Smooth muscle cell (in vitro differentiated cells): ENCODE data around the gene TMEM119. TPM values are rescaled to one million over a fixed set of nuclear protein-coding genes. Genes with fewer than 3 reads are reported as not detected.

Experiments used
- DNase-seq: peaks from one replicate; lab custom pipeline; 2025; ENCODE audit not compliant: unreplicated experiment; lab: John Stamatoyannopoulos, UW
- H2AFZ ChIP-seq: fragments of 200-600 bp; sonication (generic); 2 replicates; pipeline ENCODE4 v1.6.0; 2016; ENCODE audit warnings: antibody characterized with exemption, low read depth, mild to moderate bottlenecking
- H3F3A ChIP-seq: fragments of 200-600 bp; sonication (generic); 2 replicates; pipeline ENCODE4 v1.6.0; 2017; ENCODE audit warnings: antibody characterized with exemption, low read depth
- H3K27ac ChIP-seq: fragments of 200-600 bp; sonication (generic); 2 replicates; pipeline ENCODE4 v1.5.1; 2016; ENCODE audit warnings: low read depth, mild to moderate bottlenecking
- H3K27me3 ChIP-seq: fragments of 200-600 bp; sonication (generic); 2 replicates; pipeline ENCODE4 v1.6.1; 2016; ENCODE audit warnings: low read depth, mild to moderate bottlenecking
- H3K36me3 ChIP-seq: fragments of 200-600 bp; sonication (generic); 2 replicates; pipeline ENCODE4 v1.5.1; 2016; ENCODE audit warnings: low read depth
- H3K4me1 ChIP-seq: fragments of 200-600 bp; sonication (generic); 2 replicates; pipeline ENCODE4 v1.5.1; 2016; ENCODE audit warnings: low read depth
- H3K4me2 ChIP-seq: fragments of 200-600 bp; sonication (generic); 2 replicates; pipeline ENCODE4 v1.6.0; 2016; ENCODE audit warnings: mild to moderate bottlenecking
- H3K4me3 ChIP-seq: fragments of 200-600 bp; sonication (generic); 2 replicates; pipeline ENCODE4 v1.5.1; 2016; ENCODE audit warnings: mild to moderate bottlenecking
- H3K79me2 ChIP-seq: fragments of 200-600 bp; sonication (generic); 2 replicates; pipeline ENCODE4 v1.6.0; 2016; ENCODE audit warnings: low read depth, mild to moderate bottlenecking
- H3K9ac ChIP-seq: fragments of 200-600 bp; sonication (generic); 2 replicates; pipeline ENCODE4 v1.6.0; 2016; ENCODE audit warnings: low read depth
- H3K9me3 ChIP-seq: fragments of 200-600 bp; sonication (generic); replicated peaks from 2 replicates; pipeline ENCODE4 v1.5.1; 2016; ENCODE audit warnings: low read depth
- H4K20me1 ChIP-seq: fragments of 200-600 bp; sonication (generic); 2 replicates; pipeline ENCODE4 v1.6.0; 2016; ENCODE audit warnings: low read depth
- WGBS: methylation state at CpG from one replicate; pipeline ENCODE4 v1.1.7; 2016; ENCODE audit warnings: low lambda C conversion rate; 5-methylcytosine and 5-hydroxymethylcytosine counted together
- polyA plus RNA-seq: library from polyadenylated mRNA; unstranded; fragments of >200 nt; fragmentation: Nextera tagmentation; extraction: Ambion mirVana; gene quantifications from 2 replicates; pipeline ENCODE4 v1.2.1, GENCODE V29; 2016
- total RNA-seq: library from RNA; depleted of rRNA; stranded (reverse); fragments of >200 nt; gene quantifications from 2 replicates; pipeline ENCODE4 v1.2.3, GENCODE V29; 2014
- TF ChIP-seq, protein P1 (sequence below): fragments of 200-600 bp; sonication (generic); IDR thresholded peaks from 2 replicates; pipeline ENCODE4 v1.5.1; 2017; ENCODE audit warnings: borderline replicate concordance, mild to moderate bottlenecking, antibody characterized with exemption; ENCODE audit not compliant: insufficient read depth, poor library complexity, severe bottlenecking

Gene TMEM119
- total and polyA plus RNA-seq, 2 experiments from 2014 or later = 40.9 to 103 TPM

DNA sequence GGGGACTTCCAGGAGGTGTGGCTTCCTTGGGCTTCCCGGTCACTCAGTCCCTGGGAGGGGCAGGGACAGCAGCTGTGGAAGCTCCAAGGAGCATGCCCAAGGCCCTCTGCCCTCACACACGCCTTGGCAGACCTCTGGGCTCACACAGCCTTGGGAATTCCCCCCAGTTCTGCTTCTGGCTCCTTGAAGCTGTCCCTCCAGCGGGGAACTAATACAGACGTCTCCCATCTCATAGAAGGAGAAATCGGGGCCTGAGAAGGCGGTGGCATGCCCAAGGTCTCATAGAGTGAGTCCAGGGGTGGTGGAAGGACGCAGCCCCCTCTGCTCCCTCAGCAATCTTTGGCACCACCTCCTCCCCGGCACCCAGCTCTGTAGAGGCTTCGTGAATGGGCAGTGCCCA, 15.7 kb upstream of the TMEM119 start:
- no peak overlapping the region for H3K4me2 ChIP-seq
- H3K79me2 ChIP-seq = no peaks in the 10 kb centered on the region
- peak; percentile 15 for DNase-seq
- no peaks in the 10 kb centered on the region for H4K20me1 ChIP-seq
- no peaks in the 10 kb centered on the region for H3K9me3 ChIP-seq
- TF ChIP-seq, protein P1, sequence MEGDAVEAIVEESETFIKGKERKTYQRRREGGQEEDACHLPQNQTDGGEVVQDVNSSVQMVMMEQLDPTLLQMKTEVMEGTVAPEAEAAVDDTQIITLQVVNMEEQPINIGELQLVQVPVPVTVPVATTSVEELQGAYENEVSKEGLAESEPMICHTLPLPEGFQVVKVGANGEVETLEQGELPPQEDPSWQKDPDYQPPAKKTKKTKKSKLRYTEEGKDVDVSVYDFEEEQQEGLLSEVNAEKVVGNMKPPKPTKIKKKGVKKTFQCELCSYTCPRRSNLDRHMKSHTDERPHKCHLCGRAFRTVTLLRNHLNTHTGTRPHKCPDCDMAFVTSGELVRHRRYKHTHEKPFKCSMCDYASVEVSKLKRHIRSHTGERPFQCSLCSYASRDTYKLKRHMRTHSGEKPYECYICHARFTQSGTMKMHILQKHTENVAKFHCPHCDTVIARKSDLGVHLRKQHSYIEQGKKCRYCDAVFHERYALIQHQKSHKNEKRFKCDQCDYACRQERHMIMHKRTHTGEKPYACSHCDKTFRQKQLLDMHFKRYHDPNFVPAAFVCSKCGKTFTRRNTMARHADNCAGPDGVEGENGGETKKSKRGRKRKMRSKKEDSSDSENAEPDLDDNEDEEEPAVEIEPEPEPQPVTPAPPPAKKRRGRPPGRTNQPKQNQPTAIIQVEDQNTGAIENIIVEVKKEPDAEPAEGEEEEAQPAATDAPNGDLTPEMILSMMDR = no peak
- H3K4me3 ChIP-seq = no peak overlapping the region
- peak overlapping the region; percentile 0 for H2AFZ ChIP-seq
- 70% methylated on average over 9 of the region's 9 CpGs for WGBS
- H3K4me1 ChIP-seq = no peaks in the 10 kb centered on the region
- H3K9ac ChIP-seq = no peak overlapping the region
- no peaks in the 10 kb centered on the region for H3K27me3 ChIP-seq
- no peaks in the 10 kb centered on the region for H3K36me3 ChIP-seq
- no peak overlapping the region for H3K27ac ChIP-seq
- H3F3A ChIP-seq = peaks cover 7% of the 10 kb centered on the region

DNA sequence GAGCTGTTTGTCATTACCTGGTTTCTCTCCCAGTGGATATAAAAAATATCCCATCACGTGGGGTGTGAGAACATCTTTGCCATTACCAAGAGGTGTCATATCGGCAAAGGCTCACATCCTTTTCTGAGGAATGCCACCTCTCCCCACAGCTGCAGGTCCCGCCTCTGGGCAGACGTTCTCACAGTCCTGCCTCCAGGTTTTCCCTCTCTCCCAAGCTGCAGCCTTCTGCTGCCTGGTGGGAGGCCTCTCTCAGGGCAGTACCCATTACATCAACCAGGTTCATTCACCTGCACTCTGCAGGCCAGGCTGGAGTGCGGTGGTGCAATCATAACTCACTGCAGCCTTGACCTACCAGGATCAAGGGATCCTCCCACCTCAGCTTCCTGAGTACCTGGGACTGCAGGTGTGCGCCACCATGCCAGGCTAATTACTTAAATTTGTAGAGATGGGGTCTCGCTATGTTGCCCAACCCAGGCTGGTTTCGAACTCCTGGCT, 15.0 kb upstream of the TMEM119 start:
- peak overlapping the region; percentile 64 for H3K27ac ChIP-seq
- 76% methylated on average over 8 of the region's 8 CpGs for WGBS
- no peak overlapping the region for H2AFZ ChIP-seq

DNA sequence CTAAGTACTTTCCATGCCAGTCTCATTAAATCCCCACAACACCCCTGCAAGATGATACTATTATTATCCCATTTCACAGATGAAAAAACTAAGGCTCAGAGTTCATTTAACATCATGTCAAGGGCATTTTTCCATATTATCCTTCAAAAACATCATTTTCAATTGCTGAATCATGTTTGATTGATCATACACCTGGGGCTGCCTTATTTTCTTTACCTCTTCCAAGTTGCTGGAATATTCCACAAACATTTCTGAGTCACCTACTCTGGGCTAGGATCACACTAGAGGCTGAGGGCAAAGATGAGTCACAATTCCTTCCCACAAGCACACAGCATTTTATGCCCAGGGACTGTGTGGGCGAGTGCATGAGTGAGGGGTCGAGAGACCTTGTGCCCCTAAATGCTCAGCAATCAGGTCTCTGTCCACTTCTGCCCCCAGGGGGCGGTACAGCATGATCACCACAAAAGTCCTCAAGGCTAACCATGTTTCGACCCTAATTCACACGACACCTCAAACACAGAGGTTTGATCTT, 14.1 kb upstream of the TMEM119 start:
- no peak overlapping the region for H3K9ac ChIP-seq
- no peaks in the 10 kb centered on the region for H3K27me3 ChIP-seq
- H3K4me1 ChIP-seq = no peaks in the 10 kb centered on the region
- TF ChIP-seq, protein P1 = peak; percentile 56
- no peak for DNase-seq
- no peaks in the 10 kb centered on the region for H3K79me2 ChIP-seq
- H3K36me3 ChIP-seq = no peaks in the 10 kb centered on the region
- WGBS = 26% methylated on average over 5 of the region's 5 CpGs
- no peak overlapping the region for H2AFZ ChIP-seq
- H3F3A ChIP-seq = peaks cover 7% of the 10 kb centered on the region
- no peak overlapping the region for H3K4me3 ChIP-seq
- peak overlapping the region; percentile 64 for H3K27ac ChIP-seq
- H4K20me1 ChIP-seq = no peaks in the 10 kb centered on the region
- no peaks in the 10 kb centered on the region for H3K9me3 ChIP-seq
- peak overlapping the region; percentile 46 for H3K4me2 ChIP-seq

More for the DNA sequence above, 15.0 kb upstream of the TMEM119 start:
- Histone ChIP-seq H3K36me3 (no peaks in the 10 kb centered on the region), H3K4me3 (no peak overlapping the region), H3K79me2 (no peaks in the 10 kb centered on the region), H3K9me3 (no peaks in the 10 kb centered on the region), H3K27me3 (no peaks in the 10 kb centered on the region), H4K20me1 (no peaks in the 10 kb centered on the region), H3F3A (peaks cover 7% of the 10 kb centered on the region), H3K9ac (no peak overlapping the region), H3K4me1 (no peaks in the 10 kb centered on the region), H3K4me2 (no peak overlapping the region)
- TF ChIP-seq, protein P1 = no peak
- DNase-seq = no peak

DNA sequence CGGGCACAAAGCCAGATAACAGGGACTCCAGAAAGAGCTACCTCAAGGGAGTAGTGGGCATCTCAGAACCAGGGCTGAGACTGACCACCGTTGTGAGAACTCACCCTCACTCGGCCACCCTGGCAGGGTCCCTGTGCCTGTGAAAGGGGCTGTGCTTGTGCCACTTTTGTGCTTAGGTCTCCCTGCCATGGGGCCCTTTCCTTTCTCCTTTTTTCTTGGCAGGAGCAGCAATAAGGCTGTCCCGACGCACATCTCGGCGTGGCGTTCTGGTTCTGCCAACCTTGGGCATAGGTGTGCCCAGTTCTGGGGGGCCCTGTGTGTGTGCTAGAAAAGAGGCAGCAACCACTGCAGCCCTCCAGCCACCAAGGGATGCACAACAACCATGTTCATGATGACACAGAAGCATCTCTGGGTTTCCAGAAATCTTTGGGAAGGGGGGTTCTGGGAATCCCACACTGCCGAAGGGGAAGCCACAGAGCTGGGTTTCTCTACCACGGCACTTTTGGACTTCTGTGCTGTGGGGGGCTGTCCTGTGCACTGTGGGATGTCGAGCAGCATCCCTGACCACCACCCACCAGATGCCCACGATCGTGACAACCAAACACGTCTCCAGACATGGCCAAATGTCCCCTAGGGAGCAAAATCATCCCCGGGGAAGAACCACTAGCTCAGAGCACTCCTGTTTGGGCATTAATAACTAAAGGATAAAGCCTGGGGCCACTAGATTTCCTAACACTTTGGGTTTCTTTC, 13.1 kb upstream of the TMEM119 start:
- H2AFZ ChIP-seq = no peak overlapping the region
- 77% methylated on average over 15 of the region's 15 CpGs for WGBS
- DNase-seq = no peak

More for the DNA sequence above, 13.1 kb upstream of the TMEM119 start:
- H3K9ac ChIP-seq = peak overlapping the region; percentile 34
- no peaks in the 10 kb centered on the region for H3K4me1 ChIP-seq
- no peaks in the 10 kb centered on the region for H4K20me1 ChIP-seq
- TF ChIP-seq, protein P1 = no peak
- peak overlapping the region; percentile 64 for H3K27ac ChIP-seq
- peaks cover 7% of the 10 kb centered on the region for H3F3A ChIP-seq
- no peaks in the 10 kb centered on the region for H3K9me3 ChIP-seq
- no peaks in the 10 kb centered on the region for H3K79me2 ChIP-seq
- H3K36me3 ChIP-seq = no peaks in the 10 kb centered on the region
- H3K4me2 ChIP-seq = peak overlapping the region; percentile 46
- H3K4me3 ChIP-seq = no peak overlapping the region
- H3K27me3 ChIP-seq = no peaks in the 10 kb centered on the region
